H9 (cell line): ENCODE measurements around the gene TBC1D25. TPM values are rescaled to one million over a fixed set of nuclear protein-coding genes. Genes with fewer than 3 reads are reported as not detected.
A peak's percentile ranks its signal among the peaks of the same experiment; 100 is the strongest.

Experiments
- DNase-seq: peaks from one replicate; pipeline ENCODE4 v3.0.0-alpha.2; 2017
- H2AFZ ChIP-seq: one replicate; pipeline ENCODE4 v1.6.1; 2013; ENCODE audit warnings: mild to moderate bottlenecking, low read length, control low read depth, moderate library complexity
- H2AK5ac ChIP-seq: 2 replicates; pipeline ENCODE4 v1.6.1; 2013; ENCODE audit warnings: low read length, control low read depth, mixed read lengths; ENCODE audit not compliant: insufficient read length
- H2BK120ac ChIP-seq: one replicate; pipeline ENCODE4 v1.6.1; 2013; ENCODE audit warnings: low read depth, mild to moderate bottlenecking, low read length, control low read depth, inconsistent platforms; ENCODE audit not compliant: poor library complexity, severe bottlenecking
- H2BK12ac ChIP-seq: 2 replicates; pipeline ENCODE4 v1.6.1; 2013; ENCODE audit warnings: low read length, control low read depth, mixed read lengths, low read depth; ENCODE audit not compliant: insufficient read length
- H2BK15ac ChIP-seq: 2 replicates; pipeline ENCODE4 v1.6.1; 2013; ENCODE audit warnings: low read depth, low read length, control low read depth
- H2BK20ac ChIP-seq: one replicate; pipeline ENCODE4 v1.6.1; 2013; ENCODE audit warnings: low read depth, mild to moderate bottlenecking, low read length, control low read depth, inconsistent platforms; ENCODE audit not compliant: poor library complexity, severe bottlenecking
- H2BK5ac ChIP-seq: 2 replicates; pipeline ENCODE4 v1.6.1; 2013; ENCODE audit warnings: low read length, control low read depth, mixed read lengths; ENCODE audit not compliant: insufficient read length
- H3K14ac ChIP-seq: 2 replicates; pipeline ENCODE4 v1.6.1; 2013; ENCODE audit warnings: low read length, control low read depth; ENCODE audit not compliant: insufficient read depth
- H3K18ac ChIP-seq: 2 replicates; pipeline ENCODE4 v1.6.1; 2013; ENCODE audit warnings: low read depth, mild to moderate bottlenecking, mixed read lengths, low read length, control low read depth; ENCODE audit not compliant: insufficient read length
- H3K23ac ChIP-seq: 2 replicates; pipeline ENCODE4 v1.6.1; 2013; ENCODE audit warnings: low read length, control low read depth, mixed read lengths, low read depth; ENCODE audit not compliant: insufficient read length
- H3K23me2 ChIP-seq: 2 replicates; pipeline ENCODE4 v1.6.1; 2013; ENCODE audit warnings: low read depth, mild to moderate bottlenecking, mixed read lengths, low read length, control low read depth; ENCODE audit not compliant: insufficient read length, poor library complexity, severe bottlenecking
- H3K27ac ChIP-seq: 2 replicates; pipeline ENCODE4 v1.5.1; 2013; ENCODE audit warnings: low read length, control low read depth, mixed read lengths, low read depth; ENCODE audit not compliant: insufficient read length
- H3K27me3 ChIP-seq: 2 replicates; pipeline ENCODE4 v1.6.1; 2013; ENCODE audit warnings: low read length, control low read depth, inconsistent platforms; ENCODE audit not compliant: insufficient read depth
- H3K4ac ChIP-seq: 2 replicates; pipeline ENCODE4 v1.6.1; 2013; ENCODE audit warnings: low read depth, mild to moderate bottlenecking, control low read depth, inconsistent platforms, low read length, moderate library complexity
- H3K4me1 ChIP-seq: 2 replicates; pipeline ENCODE4 v1.6.1; 2013; ENCODE audit warnings: low read length, control low read depth, inconsistent platforms; ENCODE audit not compliant: insufficient read depth
- H3K4me2 ChIP-seq: 2 replicates; pipeline ENCODE4 v1.6.1; 2013; ENCODE audit warnings: low read length, control low read depth, mixed read lengths; ENCODE audit not compliant: insufficient read length, insufficient read depth
- H3K56ac ChIP-seq: 2 replicates; pipeline ENCODE4 v1.6.1; 2013; ENCODE audit warnings: low read depth, mild to moderate bottlenecking, mixed read lengths, low read length, control low read depth; ENCODE audit not compliant: insufficient read length
- H3K79me1 ChIP-seq: 2 replicates; pipeline ENCODE4 v1.6.1; 2013; ENCODE audit warnings: low read depth, mild to moderate bottlenecking, moderate library complexity, low read length, control low read depth, inconsistent platforms; ENCODE audit not compliant: insufficient read depth, poor library complexity, severe bottlenecking
- H3K79me2 ChIP-seq: 2 replicates; pipeline ENCODE4 v1.6.1; 2013; ENCODE audit warnings: low read length, control low read depth, inconsistent platforms; ENCODE audit not compliant: insufficient read depth
- H3K9ac ChIP-seq: 2 replicates; pipeline ENCODE4 v1.6.1; 2013; ENCODE audit warnings: low read length, control low read depth, mixed read lengths; ENCODE audit not compliant: insufficient read length; ENCODE audit errors: extremely low read depth
- H3K9me3 ChIP-seq: one replicate; pipeline ENCODE4 v1.6.1; 2013; ENCODE audit warnings: low read depth, low read length, inconsistent platforms; ENCODE audit not compliant: control insufficient read depth
- H3T11ph ChIP-seq: one replicate; pipeline ENCODE4 v1.6.1; 2013; ENCODE audit warnings: mild to moderate bottlenecking, low read length, control low read depth, inconsistent platforms
- H4K20me1 ChIP-seq: one replicate; pipeline ENCODE4 v1.6.1; 2013; ENCODE audit not compliant: control insufficient read depth, insufficient read length, insufficient read depth
- H4K5ac ChIP-seq: 2 replicates; pipeline ENCODE4 v1.6.1; 2013; ENCODE audit warnings: low read depth, mild to moderate bottlenecking, mixed read lengths, low read length, control low read depth; ENCODE audit not compliant: insufficient read length
- H4K8ac ChIP-seq: replicated peaks from 2 replicates; pipeline ENCODE4 v1.6.1; 2013; ENCODE audit warnings: low read length, control low read depth, mixed read lengths, low read depth; ENCODE audit not compliant: insufficient read length
- H4K91ac ChIP-seq: 2 replicates; pipeline ENCODE4 v1.6.1; 2013; ENCODE audit warnings: low read depth, mild to moderate bottlenecking, moderate library complexity, mixed read lengths, low read length, control low read depth; ENCODE audit not compliant: insufficient read length
- H3K27ac Mint-ChIP-seq, 3 experiments: 2 replicates in 2 of 3; 3 replicates in 1 of 3; pipeline ENCODE4 v1.8.0; 2020 to 2021; ENCODE audit warnings: mixed read lengths in 3 of 3, mild to moderate bottlenecking in 1 of 3, moderate library complexity in 1 of 3
- H3K27me3 Mint-ChIP-seq: 2 replicates; pipeline ENCODE4 v1.8.0; 2021; ENCODE audit warnings: low read depth, mild to moderate bottlenecking, moderate library complexity, mixed read lengths
- H3K36me3 Mint-ChIP-seq, 3 experiments: 2 replicates in 2 of 3; 3 replicates in 1 of 3; pipeline ENCODE4 v1.8.0; 2020 to 2021; ENCODE audit warnings: low read depth in 3 of 3, mixed read lengths in 3 of 3; ENCODE audit not compliant: insufficient read depth in 1 of 3
- H3K4me1 Mint-ChIP-seq, 2 experiments: 2 replicates each; pipeline ENCODE4 v1.8.0; 2020; ENCODE audit warnings: mixed read lengths in 2 of 2
- H3K4me3 Mint-ChIP-seq, 2 experiments: 2 replicates in 1 of 2; 3 replicates in 1 of 2; pipeline ENCODE4 v1.8.0; 2020 to 2021; ENCODE audit warnings: mild to moderate bottlenecking in 2 of 2, mixed read lengths in 2 of 2, moderate library complexity in 1 of 2
- H3K9me3 Mint-ChIP-seq, 2 experiments: 2 replicates in 1 of 2; 3 replicates in 1 of 2; pipeline ENCODE4 v1.8.0; 2020; ENCODE audit warnings: mild to moderate bottlenecking in 2 of 2, mixed read lengths in 2 of 2, moderate library complexity in 1 of 2
- CTCF ChIP-seq: fragments of 200-600 bp; sonication (generic); conservative IDR thresholded peaks from 3 replicates; pipeline ENCODE4 v1.8.0; 2021; ENCODE audit warnings: antibody characterized with exemption, mild to moderate bottlenecking
- WGBS: extraction: QIAGEN DNeasy Blood & Tissue Kit; methylation state at CpG from one replicate; pipeline ENCODE4 v1.1.7; 2013; ENCODE audit warnings: missing lambda C conversion rate, low lambda C conversion rate, mixed read lengths; ENCODE audit not compliant: insufficient read length; ENCODE audit errors: extremely low coverage; 5-methylcytosine and 5-hydroxymethylcytosine counted together
- total RNA-seq: library from RNA; stranded (reverse); gene quantifications from 2 replicates; pipeline ENCODE4 v1.2.1, GENCODE V29; 2021

The TBC1D25 gene
- total RNA-seq, 1 experiment from 2014 or later = 10.2 TPM

- Histone ChIP-seq H4K8ac (no peak overlapping the region), H4K20me1 (no peaks in the 10 kb centered on the region), H2AFZ (no peak overlapping the region), H3K56ac (no peak overlapping the region), H3K79me2 (no peaks in the 10 kb centered on the region), H3T11ph (no peak overlapping the region), H3K27ac (no peak overlapping the region), H4K91ac (no peak overlapping the region), H2BK12ac (no peak overlapping the region), H3K4me2 (no peak overlapping the region), H2BK5ac (no peak overlapping the region), H3K9ac (no peak overlapping the region), H3K27me3 (no peaks in the 10 kb centered on the region), H3K4me1 (no peaks in the 10 kb centered on the region), H3K4ac (no peak overlapping the region), H3K23me2 (no peaks in the 10 kb centered on the region), H2AK5ac (no peak overlapping the region), H3K79me1 (no peaks in the 10 kb centered on the region), H2BK120ac (no peak overlapping the region), H2BK20ac (no peak overlapping the region), H4K5ac (no peak overlapping the region), H3K23ac (no peak overlapping the region), H3K9me3 (peaks cover 37% of the 10 kb centered on the region), H3K18ac (no peak overlapping the region), H2BK15ac (no peak overlapping the region), H3K14ac (no peak overlapping the region)
- no peak for DNase-seq
- Mint-ChIP-seq H3K36me3 (peaks cover 12 to 45% (median 27%) of the 10 kb centered on the region in 3 experiments), H3K9me3 (peaks cover 74% of the 10 kb centered on the region in 2 experiments), H3K27me3 (no peaks in the 10 kb centered on the region), H3K4me1 (no peaks in the 10 kb centered on the region), H3K27ac (peak overlapping the region in 1 of 3 experiments; percentile 5; a peak in 1 of 7 replicates), H3K4me3 (no peak overlapping the region)
- no CpG with 5 or more reads among the region's 1 CpG for WGBS
- no peak for TF ChIP-seq CTCF
These were observed 7.4 kb upstream of the TBC1D25 start for GRCh38 chrX:48532161-48532560.
